DND-41 (cell line): ENCODE results near the gene PROB1.

Source experiments
- EZH2 ChIP-seq: IDR thresholded peaks from 3 replicates; pipeline ENCODE4 v1.6.1; 2012; ENCODE audit warnings: borderline replicate concordance, low read depth, mild to moderate bottlenecking, moderate library complexity, low read length, inconsistent platforms; ENCODE audit not compliant: severe bottlenecking
- TF ChIP-seq, protein P1 (sequence below): IDR thresholded peaks from 2 replicates; pipeline ENCODE4 v1.5.1; 2012; ENCODE audit warnings: borderline replicate concordance, low read length, moderate library complexity, mild to moderate bottlenecking; ENCODE audit not compliant: poor library complexity, severe bottlenecking; ENCODE audit errors: extremely low read depth

DNA sequence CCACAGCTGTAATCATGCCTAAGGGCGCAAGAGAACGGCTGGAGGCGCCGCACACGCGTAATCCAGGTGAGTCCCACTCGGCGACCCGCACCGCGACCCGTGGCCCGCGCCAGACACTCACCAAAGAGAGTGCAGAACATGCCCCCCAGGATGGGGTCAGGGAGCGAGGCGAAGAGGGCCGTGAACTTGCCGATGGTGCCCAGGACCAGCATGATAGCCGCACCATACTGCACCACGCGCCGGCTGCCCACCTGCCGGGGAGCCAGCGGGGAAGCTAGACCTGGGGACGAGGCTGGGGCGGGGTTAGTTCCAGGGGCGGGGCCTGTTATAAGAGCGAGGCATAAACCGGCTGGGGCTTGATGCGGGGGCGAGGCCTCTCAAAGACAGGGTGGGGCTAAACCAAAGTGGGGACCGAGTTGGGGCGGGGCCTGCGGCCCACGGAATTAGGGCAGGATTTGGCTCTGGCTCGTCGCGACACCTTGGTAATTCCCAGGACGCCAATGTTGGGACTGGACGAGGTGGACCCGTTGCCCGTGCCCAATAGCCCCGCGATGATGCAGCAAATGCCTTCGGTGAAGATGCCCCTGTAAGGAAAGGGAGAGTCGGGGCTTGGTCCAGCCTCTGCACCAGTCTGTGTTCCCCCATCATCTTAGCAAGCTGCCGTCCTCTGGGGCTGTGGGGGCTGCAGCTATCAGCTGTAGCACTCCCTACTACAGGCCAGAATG is 16.6 kb downstream of the PROB1 start:
- TF ChIP-seq, protein P1, sequence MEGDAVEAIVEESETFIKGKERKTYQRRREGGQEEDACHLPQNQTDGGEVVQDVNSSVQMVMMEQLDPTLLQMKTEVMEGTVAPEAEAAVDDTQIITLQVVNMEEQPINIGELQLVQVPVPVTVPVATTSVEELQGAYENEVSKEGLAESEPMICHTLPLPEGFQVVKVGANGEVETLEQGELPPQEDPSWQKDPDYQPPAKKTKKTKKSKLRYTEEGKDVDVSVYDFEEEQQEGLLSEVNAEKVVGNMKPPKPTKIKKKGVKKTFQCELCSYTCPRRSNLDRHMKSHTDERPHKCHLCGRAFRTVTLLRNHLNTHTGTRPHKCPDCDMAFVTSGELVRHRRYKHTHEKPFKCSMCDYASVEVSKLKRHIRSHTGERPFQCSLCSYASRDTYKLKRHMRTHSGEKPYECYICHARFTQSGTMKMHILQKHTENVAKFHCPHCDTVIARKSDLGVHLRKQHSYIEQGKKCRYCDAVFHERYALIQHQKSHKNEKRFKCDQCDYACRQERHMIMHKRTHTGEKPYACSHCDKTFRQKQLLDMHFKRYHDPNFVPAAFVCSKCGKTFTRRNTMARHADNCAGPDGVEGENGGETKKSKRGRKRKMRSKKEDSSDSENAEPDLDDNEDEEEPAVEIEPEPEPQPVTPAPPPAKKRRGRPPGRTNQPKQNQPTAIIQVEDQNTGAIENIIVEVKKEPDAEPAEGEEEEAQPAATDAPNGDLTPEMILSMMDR, result no peak
- no peak for TF ChIP-seq EZH2
